A549 (cell line): ENCODE measurements around the gene EFCAB5. TPM values are rescaled to one million over a fixed set of nuclear protein-coding genes. Genes with fewer than 3 reads are reported as not detected.

Source experiments
- ATAC-seq, 2 experiments: fragments of 200-7000 bp in 1 of 2; fragments of >200 bp in 1 of 2; cut with Nextera tagmentation in 1 of 2; cut with Tn5 transposase in 1 of 2; 3 replicates each; pipeline versions ENCODE4 v1.8.0 to v1.9.1; 2018 to 2020; ENCODE audit warnings: mild to moderate bottlenecking in 1 of 2, moderate library complexity in 1 of 2
- CTCF ChIA-PET: fragments of 300-600 bp; sonication (Branson Sonifier 250); formaldehyde crosslinking; extraction: SDS; loops from one replicate; lab custom pipeline; 2021; ENCODE audit warnings: antibody characterized with exemption, inconsistent platforms; lab: Yijun Ruan, JAX
- POLR2A ChIA-PET: fragments of 350-600 bp; formaldehyde crosslinking; extraction: SDS; loops from one replicate; lab custom pipeline; 2021; ENCODE audit warnings: antibody characterized with exemption, inconsistent platforms; lab: Yijun Ruan, JAX
- DNase-seq, 2 experiments: peaks; one replicate each; pipeline versions ENCODE4 v3.0.0 to v3.0.0-alpha.2; 2011 to 2016; ENCODE audit warnings: low read depth in 1 of 2, low spot score in 1 of 2
- FAIRE-seq: peaks from 2 replicates; lab custom pipeline; 2011; peaks lifted over from hg19 to GRCh38; lab: Jason Lieb, UNC
- H3K27ac ChIP-seq, 2 experiments: fragments of >200 bp; sonication (Bioruptor Twin); formaldehyde crosslinking; 3 replicates each; pipeline ENCODE4 v1.5.1; 2016 to 2017
- H3K4me1 ChIP-seq: fragments of >200 bp; sonication (Bioruptor Twin); formaldehyde crosslinking; 3 replicates; pipeline ENCODE4 v1.6.1; 2016
- H3K4me2 ChIP-seq: fragments of >200 bp; sonication (Bioruptor Twin); formaldehyde crosslinking; 3 replicates; pipeline ENCODE4 v1.6.1; 2016
- H3K4me3 ChIP-seq: fragments of >200 bp; sonication (Bioruptor Twin); formaldehyde crosslinking; 3 replicates; pipeline ENCODE4 v1.5.1; 2016
- H3K9me3 ChIP-seq: fragments of >200 bp; sonication (Bioruptor Twin); formaldehyde crosslinking; 3 replicates; pipeline ENCODE4 v1.6.1; 2016
- BHLHE40 ChIP-seq: IDR thresholded peaks from 2 replicates; pipeline ENCODE4 v1.6.1; 2012; ENCODE audit warnings: low read depth, low read length, inconsistent platforms
- CHD4 ChIP-seq: fragments of 200-600 bp; sonication (generic); IDR thresholded peaks from 2 replicates; pipeline ENCODE4 v1.6.1; 2016; ENCODE audit warnings: antibody characterized with exemption, mild to moderate bottlenecking, borderline replicate concordance
- EHF ChIP-seq: fragments of 250-450 bp; sonication (Bioruptor Pico); IDR thresholded peaks from 2 replicates; pipeline ENCODE4 v1.5.0; 2020; ENCODE audit warnings: mild to moderate bottlenecking
- FOSL2 ChIP-seq, 2 experiments: fragments of 450-650 bp in 1 of 2; fragments of >200 bp in 1 of 2; sonication (Bioruptor Twin) in 1 of 2; formaldehyde crosslinking; IDR thresholded peaks; 2 replicates each; pipeline versions ENCODE4 v1.5.0 to v1.6.1; 2016 to 2020; ENCODE audit warnings: mild to moderate bottlenecking in 1 of 2, moderate library complexity in 1 of 2
- JUN ChIP-seq, 2 experiments: fragments of >200 bp; sonication (Bioruptor Twin); formaldehyde crosslinking; IDR thresholded peaks; 2 replicates in 1 of 2; 3 replicates in 1 of 2; pipeline ENCODE4 v1.6.1; 2016 to 2017
- JUNB ChIP-seq: fragments of >200 bp; sonication (Bioruptor Twin); formaldehyde crosslinking; IDR thresholded peaks from 2 replicates; pipeline ENCODE4 v1.6.1; 2016
- MAZ ChIP-seq: fragments of 150-350 bp; IDR thresholded peaks from 2 replicates; pipeline ENCODE4 v1.6.1; 2014; ENCODE audit warnings: antibody characterized with exemption, low read depth, low read length, borderline replicate concordance
- NPAS2 ChIP-seq: fragments of 250-450 bp; sonication (Bioruptor Pico); IDR thresholded peaks from 2 replicates; pipeline ENCODE4 v1.8.0; 2022; ENCODE audit warnings: mild to moderate bottlenecking, moderate library complexity, borderline replicate concordance
- PHF8 ChIP-seq: fragments of 200-600 bp; sonication (generic); IDR thresholded peaks from 2 replicates; pipeline ENCODE4 v1.6.1; 2016; ENCODE audit warnings: low read depth, mild to moderate bottlenecking, antibody characterized with exemption, moderate library complexity, borderline replicate concordance
- POLR2A ChIP-seq: IDR thresholded peaks from 2 replicates; pipeline ENCODE4 v1.6.1; 2012; ENCODE audit warnings: mild to moderate bottlenecking, low read length
- RAD21 ChIP-seq, 2 experiments: fragments of >200 bp in 1 of 2; sonication (Bioruptor Twin) in 1 of 2; formaldehyde crosslinking in 1 of 2; IDR thresholded peaks in 1 of 2; conservative IDR thresholded peaks in 1 of 2; 2 replicates in 1 of 2; 3 replicates in 1 of 2; pipeline ENCODE4 v1.6.1; 2012 to 2018; ENCODE audit warnings: inconsistent platforms in 1 of 2
- RNF2 ChIP-seq: fragments of 200-600 bp; sonication (generic); IDR thresholded peaks from 2 replicates; pipeline ENCODE4 v1.6.1; 2016; ENCODE audit warnings: low read depth, mild to moderate bottlenecking, antibody characterized with exemption, moderate library complexity, borderline replicate concordance
- SMC3 ChIP-seq: fragments of >200 bp; sonication (Bioruptor Twin); formaldehyde crosslinking; IDR thresholded peaks from 3 replicates; pipeline ENCODE4 v1.6.1; 2018; ENCODE audit warnings: inconsistent platforms
- TFCP2L1 ChIP-seq: fragments of 250-450 bp; sonication (Bioruptor Pico); IDR thresholded peaks from 2 replicates; pipeline ENCODE4 v1.5.0; 2021; ENCODE audit warnings: mild to moderate bottlenecking
- TP53 ChIP-seq: fragments of 250-450 bp; sonication (Bioruptor Pico); IDR thresholded peaks from 2 replicates; pipeline ENCODE4 v1.5.0; 2021; ENCODE audit warnings: mild to moderate bottlenecking, moderate library complexity
- ZC3H11A ChIP-seq: fragments of 450-650 bp; IDR thresholded peaks from 2 replicates; pipeline ENCODE4 v1.6.1; 2014; ENCODE audit warnings: antibody characterized with exemption, mild to moderate bottlenecking
- whole genome bisulfite sequencing: methylation state at CpG from one replicate; pipeline ENCODE4 v1.1.6; 2017; ENCODE audit errors: missing lambda C conversion rate; 5-methylcytosine and 5-hydroxymethylcytosine counted together
- polyA plus RNA-seq, 4 experiments: library from polyadenylated mRNA; depleted of rRNA in 3 of 4; stranded (reverse); fragments of >200 nt; fragmentation: RNase III in 1 of 4; extraction: RNeasy Plus Mini Kit Qiagen cat#74134 plus additional on column Dnase treatment in 1 of 4; gene quantifications; 2 replicates in 3 of 4; 3 replicates in 1 of 4; pipeline ENCODE4 v1.2.3, GENCODE V29; 2011 to 2017
- TF ChIP-seq, protein P1 (sequence below): IDR thresholded peaks from 2 replicates; pipeline ENCODE4 v1.6.1; 2012
- TF ChIP-seq, protein P2 (sequence below): fragments of 250-450 bp; sonication (Bioruptor Pico); IDR thresholded peaks from 2 replicates; pipeline ENCODE4 v1.5.0; 2020; ENCODE audit warnings: low read depth, mild to moderate bottlenecking, moderate library complexity
- TF ChIP-seq, protein P3 (sequence below): fragments of >200 bp; sonication (Bioruptor Twin); formaldehyde crosslinking; IDR thresholded peaks from 3 replicates; pipeline ENCODE4 v1.6.1; 2016
- TF ChIP-seq, protein P4 (sequence below): IDR thresholded peaks from 2 replicates; pipeline ENCODE4 v1.6.1; 2012; ENCODE audit warnings: low read depth, borderline replicate concordance

EFCAB5 gene
- polyA plus RNA-seq, 2 of the 4 experiments (the other 2 are of a cell fraction): 0.65 to 2.6 TPM

DNA sequence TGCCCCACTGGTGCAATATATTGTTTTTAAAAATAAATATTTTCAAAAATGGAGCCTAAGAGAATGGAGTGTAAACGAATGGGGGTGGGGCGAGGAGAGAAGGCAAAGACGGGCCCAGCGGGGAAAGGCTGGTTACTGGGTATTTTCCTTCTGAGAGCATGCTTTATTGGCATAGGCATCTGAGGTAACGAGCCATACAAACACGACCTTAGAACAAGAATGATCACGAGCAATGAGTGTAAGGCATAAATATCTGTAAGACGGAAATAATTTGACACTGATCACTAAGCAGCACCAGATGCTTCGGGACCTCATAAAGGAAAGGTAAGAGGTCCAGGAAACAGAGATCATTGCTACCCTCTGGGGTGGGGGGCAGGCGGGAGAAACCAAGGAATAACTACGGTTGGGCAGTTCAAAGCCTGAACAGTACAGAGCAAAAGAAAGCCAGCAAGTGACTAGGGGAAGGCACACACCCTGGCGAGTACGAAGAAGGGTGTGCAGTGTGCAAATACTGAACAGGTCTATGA, 12.4 kb upstream of the EFCAB5 start:
- H3K4me1 ChIP-seq: peaks cover 31% of the 10 kb centered on the region
- no peaks in the 10 kb centered on the region for H3K9me3 ChIP-seq
- H3K4me3 ChIP-seq: peak overlapping the region; percentile 78
- ChIA-PET POLR2A (interaction anchor here (0.9 to 1.2 kb wide), 2 partner anchors 80 to 362 kb away, joined by 3 to 6 read pairs; partner anchors contain the start of gene ABHD15), CTCF (interaction anchor here (1.0 to 10.3 kb wide), 8 partner anchors 8 to 310 kb away, joined by 3 to 536 read pairs (median 30); no protein-coding TSS in a partner anchor)
- under 1% methylated on average over 13 of the region's 13 CpGs for WGBS
- ATAC-seq: peak in 1 of 2 experiments; percentile 13; a peak in 4 of 6 replicates
- peak in 1 of 2 experiments; percentile 57 for DNase-seq
- no peak for FAIRE-seq
- TF ChIP-seq JUNB (0 out of 2 replicates have a peak, but pooled peaks have one; percentile 18), PHF8 (no peak), NPAS2 (CRISPR knock-in tag) (no peak), ZC3H11A (no peak)
- TF ChIP-seq, all 56 proteins: peak for 1
- peak overlapping the region; percentile 86 for H3K4me2 ChIP-seq
- H3K27ac ChIP-seq: peak overlapping the region; percentile 91 to 95

DNA sequence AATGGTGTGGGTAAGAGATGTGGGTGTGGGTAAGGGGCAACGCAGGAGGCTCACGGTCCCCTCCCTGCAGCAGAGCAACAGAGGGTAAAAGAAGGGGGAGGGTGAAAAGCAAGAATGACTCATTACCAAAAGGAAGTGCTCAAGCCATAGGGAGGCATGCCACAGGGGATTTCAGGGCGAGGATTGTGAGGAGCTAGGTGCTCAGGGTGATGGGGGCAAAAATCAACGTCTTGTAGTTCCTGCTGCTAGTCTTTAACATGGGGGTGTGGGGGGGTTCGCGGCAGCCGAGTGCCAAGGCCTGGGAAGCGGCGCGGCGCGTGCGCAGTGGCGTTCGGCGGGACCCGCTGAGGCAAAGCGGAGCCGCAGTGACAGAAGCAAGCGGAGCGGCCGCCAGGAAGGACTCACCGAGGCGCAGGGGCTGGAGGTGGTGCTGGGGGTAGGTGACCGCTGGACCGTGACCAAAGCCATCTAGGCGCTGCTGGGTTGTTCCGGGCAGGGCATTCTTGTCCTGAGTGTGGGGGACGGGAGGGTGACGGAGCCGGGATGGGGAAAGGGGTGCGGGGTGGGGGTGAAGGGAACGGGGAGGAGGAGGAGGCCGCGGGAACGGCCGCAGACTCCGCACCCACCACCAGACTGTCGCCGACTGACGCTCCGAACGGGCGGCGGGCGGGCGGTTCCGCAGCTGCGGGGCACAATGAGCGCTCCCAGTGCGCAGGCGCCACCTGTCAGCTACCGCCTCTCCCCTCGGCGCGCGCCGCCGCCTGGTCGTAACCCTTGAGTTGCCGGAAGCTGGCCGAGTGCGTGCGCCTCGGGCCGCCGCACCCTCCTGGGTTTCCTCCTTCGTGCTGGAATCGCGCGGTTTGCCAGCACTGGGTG, 11.7 kb upstream of the EFCAB5 start, which contains the start of gene SSH2:
Gene SSH2, minus strand, starts transcription at position 696 of the 876 bp plus-strand sequence. Its CDS starts 228 bp downstream, at position 468.
- peak within 1 kb of the TSS; percentile 91 to 95 for H3K27ac ChIP-seq
- TF ChIP-seq, protein P1, sequence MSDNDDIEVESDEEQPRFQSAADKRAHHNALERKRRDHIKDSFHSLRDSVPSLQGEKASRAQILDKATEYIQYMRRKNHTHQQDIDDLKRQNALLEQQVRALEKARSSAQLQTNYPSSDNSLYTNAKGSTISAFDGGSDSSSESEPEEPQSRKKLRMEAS: peak; percentile 89
- TF ChIP-seq SMC3: no peak
- TF ChIP-seq RAD21 (conservative IDR thresholded peaks at IDR 0.05 in 1 of 2, IDR thresholded peaks at IDR 0.05 in 1 of 2): peak in 1 of 2 experiments; percentile 18; a peak in 1 of 5 replicates
- 0 out of 2 replicates have a peak, but pooled peaks have one; percentile 47 for TF ChIP-seq FOSL2 (IDR thresholded peaks at IDR 0.05)
- TF ChIP-seq FOSL2 (CRISPR knock-in tag; IDR thresholded peaks at IDR 0.05): peak; percentile 87
- no peak for TF ChIP-seq RNF2
- TF ChIP-seq JUN (IDR thresholded peaks at IDR 0.05): peak in 1 of 2 experiments; percentile 77; a peak in 3 of 5 replicates
- no peak for TF ChIP-seq BHLHE40
- 0 out of 2 replicates have a peak, but pooled peaks have one; percentile 69 for TF ChIP-seq TFCP2L1 (CRISPR knock-in tag)
- 0 out of 2 replicates have a peak, but pooled peaks have one; percentile 21 for TF ChIP-seq MAZ
- TF ChIP-seq TP53 (CRISPR knock-in tag): no peak
- TF ChIP-seq, protein P2, sequence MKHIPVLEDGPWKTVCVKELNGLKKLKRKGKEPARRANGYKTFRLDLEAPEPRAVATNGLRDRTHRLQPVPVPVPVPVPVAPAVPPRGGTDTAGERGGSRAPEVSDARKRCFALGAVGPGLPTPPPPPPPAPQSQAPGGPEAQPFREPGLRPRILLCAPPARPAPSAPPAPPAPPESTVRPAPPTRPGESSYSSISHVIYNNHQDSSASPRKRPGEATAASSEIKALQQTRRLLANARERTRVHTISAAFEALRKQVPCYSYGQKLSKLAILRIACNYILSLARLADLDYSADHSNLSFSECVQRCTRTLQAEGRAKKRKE (CRISPR knock-in tag): no peak
- TF ChIP-seq, protein P3, sequence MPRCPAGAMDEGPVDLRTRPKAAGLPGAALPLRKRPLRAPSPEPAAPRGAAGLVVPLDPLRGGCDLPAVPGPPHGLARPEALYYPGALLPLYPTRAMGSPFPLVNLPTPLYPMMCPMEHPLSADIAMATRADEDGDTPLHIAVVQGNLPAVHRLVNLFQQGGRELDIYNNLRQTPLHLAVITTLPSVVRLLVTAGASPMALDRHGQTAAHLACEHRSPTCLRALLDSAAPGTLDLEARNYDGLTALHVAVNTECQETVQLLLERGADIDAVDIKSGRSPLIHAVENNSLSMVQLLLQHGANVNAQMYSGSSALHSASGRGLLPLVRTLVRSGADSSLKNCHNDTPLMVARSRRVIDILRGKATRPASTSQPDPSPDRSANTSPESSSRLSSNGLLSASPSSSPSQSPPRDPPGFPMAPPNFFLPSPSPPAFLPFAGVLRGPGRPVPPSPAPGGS: peak; percentile 40; the same call in 1 of the 3 replicates
- TF ChIP-seq CHD4: no peak
- TF ChIP-seq, protein P4, sequence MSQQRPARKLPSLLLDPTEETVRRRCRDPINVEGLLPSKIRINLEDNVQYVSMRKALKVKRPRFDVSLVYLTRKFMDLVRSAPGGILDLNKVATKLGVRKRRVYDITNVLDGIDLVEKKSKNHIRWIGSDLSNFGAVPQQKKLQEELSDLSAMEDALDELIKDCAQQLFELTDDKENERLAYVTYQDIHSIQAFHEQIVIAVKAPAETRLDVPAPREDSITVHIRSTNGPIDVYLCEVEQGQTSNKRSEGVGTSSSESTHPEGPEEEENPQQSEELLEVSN: peak; percentile 64; the same call in 1 of the 2 replicates
- TF ChIP-seq EHF (CRISPR knock-in tag): no peak
- peak; percentile 56 for TF ChIP-seq POLR2A

More for the DNA sequence above, 11.7 kb upstream of the EFCAB5 start, which contains the start of gene SSH2:
- ATAC-seq (peak; percentile 83 to 90), DNase-seq (peak; percentile 73 to 95), FAIRE-seq (no peak)
- ChIA-PET CTCF (interaction anchor here (0.7 to 10.3 kb wide), 34 partner anchors 9 to 637 kb away, joined by 3 to 536 read pairs (median 20); partner anchors contain the start of genes CORO6 and EFCAB5), POLR2A (interaction anchor here (0.6 to 2.7 kb wide), 9 partner anchors 76 to 363 kb away, joined by 3 to 39 read pairs (median 4); partner anchors contain the start of gene ABHD15)
- Histone ChIP-seq H3K4me2 (peak within 1 kb of the TSS; percentile 89), H3K4me3 (peak within 1 kb of the TSS; percentile 78), H3K9me3 (no peaks in the 10 kb centered on the region), H3K4me1 (peaks cover 31% of the 10 kb centered on the region)
- 1% methylated on average over 41 of the region's 71 CpGs for WGBS
